ENCODE results near the gene CEBPZOS. TPM values are rescaled to one million over a fixed set of nuclear protein-coding genes. Genes with fewer than 3 reads are reported as not detected.
A peak's percentile ranks its signal among the peaks of the same experiment; 100 is the strongest.
"Not testable (repeated sequence)": the region's sequence is repeated elsewhere in the genome, so short reads cannot be mapped to it uniquely, and the experiment has no call there.

CEBPZOS gene
- total RNA-seq, 3 donors from 2014 or later (not counting 1 experiment from before 2014, with no cell fraction given) = 30.3 to 37.0 (median 30.9) TPM

GRCh38 chr2:37215250-37215649 is 19.0 kb downstream of the CEBPZOS start:
- no peak overlapping the region for H3K27ac ChIP-seq (ENCODE audit: low read length)

GRCh38 chr2:37219046-37219445 is 22.8 kb downstream of the CEBPZOS start:
- intact Hi-C loops (cut with micrococcal nuclease) = no loop called here
- H3K4me1 Mint-ChIP-seq = peaks cover 3 to 10% of the 10 kb centered on the region in 2 donors
- H3K27ac Mint-ChIP-seq = no peak overlapping the region
- no peak overlapping the region for H3K4me3 ChIP-seq (ENCODE audit: low read length)
- ATAC-seq (no peak), DNase-seq (no peak)
- H3K4me1 ChIP-seq (ENCODE audit: control insufficient read depth, insufficient read depth, low read length) = no peaks in the 10 kb centered on the region
- H3K27me3 Mint-ChIP-seq (ENCODE audit: low read depth in 2 of 2) = no peaks in the 10 kb centered on the region
- WGBS (ENCODE audit: insufficient coverage) = 95% methylated on average over 4 of the region's 4 CpGs
- H3K9me3 Mint-ChIP-seq = no peaks in the 10 kb centered on the region
- no peaks in the 10 kb centered on the region for H3K27me3 ChIP-seq (ENCODE audit: control insufficient read depth, insufficient read depth, low read length)
- TF ChIP-seq CTCF (IDR thresholded peaks at IDR 0.05) = no peak
- no peaks in the 10 kb centered on the region for H3K9me3 ChIP-seq (ENCODE audit: control insufficient read depth, insufficient read depth, low read length)
- H3K36me3 ChIP-seq (ENCODE audit: control insufficient read depth, insufficient read depth, low read length) = peaks cover 68% of the 10 kb centered on the region
- no peak overlapping the region for H3K27ac ChIP-seq (ENCODE audit: low read length)
- peaks cover 14% of the 10 kb centered on the region for H3K36me3 Mint-ChIP-seq
- H3K4me3 Mint-ChIP-seq = no peak overlapping the region

More at GRCh38 chr2:37215250-37215649, 19.0 kb downstream of the CEBPZOS start:
- Histone ChIP-seq H3K27me3 (ENCODE audit: control insufficient read depth, insufficient read depth, low read length) (no peaks in the 10 kb centered on the region), H3K9me3 (ENCODE audit: control insufficient read depth, insufficient read depth, low read length) (no peaks in the 10 kb centered on the region), H3K36me3 (ENCODE audit: control insufficient read depth, insufficient read depth, low read length) (peaks cover 81% of the 10 kb centered on the region), H3K4me3 (ENCODE audit: low read length) (no peak overlapping the region), H3K4me1 (ENCODE audit: control insufficient read depth, insufficient read depth, low read length) (no peaks in the 10 kb centered on the region)
- ATAC-seq (no peak), DNase-seq (no peak)
- no peak overlapping the region for H3K4me3 Mint-ChIP-seq
- no peaks in the 10 kb centered on the region for H3K9me3 Mint-ChIP-seq
- intact Hi-C loops (cut with micrococcal nuclease) = no loop called here
- no peak for TF ChIP-seq CTCF (IDR thresholded peaks at IDR 0.05)
- peaks cover 25% of the 10 kb centered on the region for H3K36me3 Mint-ChIP-seq
- no CpG with 5 or more reads among the region's 1 CpG for WGBS (ENCODE audit: insufficient coverage)
- H3K27me3 Mint-ChIP-seq (ENCODE audit: low read depth in 2 of 2) = no peaks in the 10 kb centered on the region
- H3K4me1 Mint-ChIP-seq = no peaks in the 10 kb centered on the region
- no peak overlapping the region for H3K27ac Mint-ChIP-seq

GRCh38 chr2:37223131-37223530 is 26.8 kb downstream of the CEBPZOS start:
- 98% methylated on average over 4 of the region's 4 CpGs for WGBS (ENCODE audit: insufficient coverage)
- intact Hi-C loops (cut with micrococcal nuclease) = no loop called here
- Mint-ChIP-seq H3K9me3 (no peaks in the 10 kb centered on the region), H3K27me3 (ENCODE audit: low read depth in 2 of 2) (no peaks in the 10 kb centered on the region), H3K4me1 (peaks cover 25 to 27% of the 10 kb centered on the region in 2 donors), H3K36me3 (peaks cover 12% of the 10 kb centered on the region), H3K27ac (peak overlapping the region; percentile 4 to 45), H3K4me3 (no peak overlapping the region)
- no peak for TF ChIP-seq CTCF (IDR thresholded peaks at IDR 0.05)
- Histone ChIP-seq H3K27ac (ENCODE audit: low read length) (no peak overlapping the region), H3K27me3 (ENCODE audit: control insufficient read depth, insufficient read depth, low read length) (no peaks in the 10 kb centered on the region), H3K4me1 (ENCODE audit: control insufficient read depth, insufficient read depth, low read length) (no peaks in the 10 kb centered on the region), H3K4me3 (ENCODE audit: low read length) (no peak overlapping the region), H3K36me3 (ENCODE audit: control insufficient read depth, insufficient read depth, low read length) (peaks cover 55% of the 10 kb centered on the region), H3K9me3 (ENCODE audit: control insufficient read depth, insufficient read depth, low read length) (no peaks in the 10 kb centered on the region)
- ATAC-seq = no peak
- DNase-seq = no peak

- no peaks in the 10 kb centered on the region for H3K9me3 Mint-ChIP-seq
- no peak for DNase-seq
- H3K4me1 Mint-ChIP-seq = peaks cover 26 to 28% of the 10 kb centered on the region in 2 donors
- H3K4me3 Mint-ChIP-seq = no peak overlapping the region
- Histone ChIP-seq H3K36me3 (ENCODE audit: control insufficient read depth, insufficient read depth, low read length) (peaks cover 53% of the 10 kb centered on the region), H3K9me3 (ENCODE audit: control insufficient read depth, insufficient read depth, low read length) (no peaks in the 10 kb centered on the region), H3K4me3 (ENCODE audit: low read length) (no peak overlapping the region), H3K4me1 (ENCODE audit: control insufficient read depth, insufficient read depth, low read length) (no peaks in the 10 kb centered on the region), H3K27me3 (ENCODE audit: control insufficient read depth, insufficient read depth, low read length) (no peaks in the 10 kb centered on the region), H3K27ac (ENCODE audit: low read length) (no peak overlapping the region)
- H3K27me3 Mint-ChIP-seq (ENCODE audit: low read depth in 2 of 2) = no peaks in the 10 kb centered on the region
- intact Hi-C loops (cut with micrococcal nuclease) = no loop called here
- WGBS (ENCODE audit: insufficient coverage) = 96% methylated on average over 1 of the region's 1 CpG
- no peak for ATAC-seq
- peaks cover 12% of the 10 kb centered on the region for H3K36me3 Mint-ChIP-seq
- TF ChIP-seq CTCF (IDR thresholded peaks at IDR 0.05) = no peak
- no peak overlapping the region for H3K27ac Mint-ChIP-seq
Measured at GRCh38 chr2:37224063-37224462, 27.8 kb downstream of the CEBPZOS start.

- Mint-ChIP-seq H3K4me1 (peaks cover 31 to 33% of the 10 kb centered on the region in 2 donors), H3K27ac (peak overlapping the region in 1 of 2 donors; percentile 5), H3K36me3 (peaks cover 12% of the 10 kb centered on the region)
- H3K9me3 ChIP-seq (ENCODE audit: control insufficient read depth, insufficient read depth, low read length); H3K4me1 ChIP-seq (ENCODE audit: control insufficient read depth, insufficient read depth, low read length); DNase-seq; H3K4me3 ChIP-seq (ENCODE audit: low read length); H3K27me3 ChIP-seq (ENCODE audit: control insufficient read depth, insufficient read depth, low read length); H3K27me3 Mint-ChIP-seq (ENCODE audit: low read depth in 2 of 2); H3K9me3 Mint-ChIP-seq; H3K27ac ChIP-seq (ENCODE audit: low read length); H3K4me3 Mint-ChIP-seq; ATAC-seq; intact Hi-C loops (cut with micrococcal nuclease): not testable (repeated sequence)
- WGBS (ENCODE audit: insufficient coverage) = no CpG with 5 or more reads among the region's 2 CpGs
- peaks cover 46% of the 10 kb centered on the region for H3K36me3 ChIP-seq (ENCODE audit: control insufficient read depth, insufficient read depth, low read length)
Measured at GRCh38 chr2:37225129-37225528, 28.8 kb downstream of the CEBPZOS start.

Measured in natural killer cell (primary cell).